ENCODE data around the gene BAIAP3. TPM values are rescaled to one million over a fixed set of nuclear protein-coding genes. Genes with fewer than 3 reads are reported as not detected.

BAIAP3 gene
- total and polyA plus RNA-seq, 2 of the 8 experiments (the other 6 are each of a cell fraction or from before 2014, with no cell fraction given): 2.9 to 6.8 TPM

DNA sequence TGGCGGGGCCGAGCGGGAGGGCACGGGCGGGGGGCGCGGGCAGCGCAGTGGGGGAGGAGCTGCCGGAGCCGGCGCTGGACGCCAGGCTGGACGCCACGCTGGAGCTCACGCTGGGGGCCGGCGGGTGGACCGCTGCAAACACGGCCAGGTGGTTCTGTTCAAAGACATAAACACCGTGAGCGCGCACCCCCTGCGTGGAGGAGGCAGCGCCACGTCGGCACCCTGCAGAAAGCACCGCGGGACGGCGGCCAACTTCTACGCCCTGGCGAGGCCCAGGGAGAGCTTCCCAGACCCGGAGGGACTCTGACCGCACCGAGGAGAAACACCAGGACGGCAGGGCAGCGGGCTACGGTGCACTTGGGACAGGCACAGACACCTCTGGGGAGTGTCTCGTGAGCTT, 51.8 kb downstream of the BAIAP3 start:
- Histone ChIP-seq H2BK15ac (ENCODE audit: low read length) (no peak overlapping the region), H4K8ac (ENCODE audit: extremely low read depth, insufficient read depth, low read length) (no peak overlapping the region), H3K4me2 (ENCODE audit: insufficient read depth in 1 of 2, low read depth in 2 of 2, low read length in 2 of 2) (no peak overlapping the region), H2AFZ (ENCODE audit: low read length) (no peak overlapping the region), H2BK20ac (ENCODE audit: low read length) (no peak overlapping the region), H3K36me3 (ENCODE audit: control insufficient read depth in 2 of 4, insufficient read depth in 4 of 4, low read length in 3 of 4) (peaks cover 0 to under 1% (median 0%) of the 10 kb centered on the region in 4 experiments; a peak in 3 of 8 replicates), H3K9ac (replicated peaks in 1 of 4; ENCODE audit: extremely low read depth in 1 of 4, low read depth in 3 of 4, low read length in 3 of 4) (no peak overlapping the region), H2BK12ac (ENCODE audit: low read depth, low read length) (no peak overlapping the region), H4K20me1 (replicated peaks in 1 of 2; ENCODE audit: control insufficient read depth in 1 of 2, insufficient read depth in 2 of 2, low read length in 2 of 2) (peaks cover 0 to 2% of the 10 kb centered on the region in 2 experiments), H2BK5ac (ENCODE audit: low read depth, low read length) (no peak overlapping the region), H3K27ac (ENCODE audit: low read depth, low read length) (no peak overlapping the region), H2BK120ac (replicated peaks; ENCODE audit: low read depth, low read length) (no peak overlapping the region), H3K4me1 (replicated peaks in 1 of 4; ENCODE audit: control insufficient read depth in 3 of 4, insufficient read depth in 4 of 4, low read length in 3 of 4) (peaks cover 0 to 1% (median under 1%) of the 10 kb centered on the region in 4 experiments; a peak in 4 of 7 replicates), H3K4me3 (ENCODE audit: extremely low read depth in 1 of 4, insufficient read depth in 2 of 4, low read depth in 3 of 4, low read length in 4 of 4) (no peak overlapping the region), H3K23me2 (ENCODE audit: low read depth, low read length) (no peaks in the 10 kb centered on the region), H3K79me1 (ENCODE audit: low read depth, low read length) (no peaks in the 10 kb centered on the region), H3K14ac (ENCODE audit: insufficient read length) (no peak overlapping the region), H4K91ac (replicated peaks; ENCODE audit: insufficient read length, low read length) (no peak overlapping the region), H3K23ac (ENCODE audit: insufficient read length) (no peak overlapping the region), H3K79me2 (ENCODE audit: control insufficient read depth in 1 of 2, insufficient read depth in 2 of 2, low read length in 2 of 2) (no peaks in the 10 kb centered on the region), H3K18ac (ENCODE audit: extremely low read depth, low read length) (no peak overlapping the region), H2AK5ac (ENCODE audit: low read depth, low read length) (no peak overlapping the region), H3K56ac (replicated peaks; ENCODE audit: insufficient read length, low read depth, low read length) (no peak overlapping the region), H3K9me3 (ENCODE audit: insufficient read depth in 2 of 2, low read depth in 1 of 2, low read length in 1 of 2) (no peaks in the 10 kb centered on the region), H4K5ac (ENCODE audit: insufficient read length, low read depth, low read length) (no peak overlapping the region), H3K27me3 (replicated peaks in 1 of 4; ENCODE audit: control insufficient read depth in 3 of 4, extremely low read depth in 1 of 4, insufficient read depth in 3 of 4, low read length in 3 of 4) (no peaks in the 10 kb centered on the region), H3K4ac (replicated peaks; ENCODE audit: insufficient read length, low read depth, low read length) (no peak overlapping the region)
- ChIA-PET CTCF (ENCODE audit: partially characterized antibody) (interaction anchor here (4.0 kb wide), 1 partner anchor 21 kb away, joined by 18 read pairs; no protein-coding TSS in a partner anchor), POLR2A (ENCODE audit: partially characterized antibody) (interaction anchor here (1.0 to 1.6 kb wide), 2 partner anchors 13 to 17 kb away, joined by 3 to 6 read pairs; no protein-coding TSS in a partner anchor)
- no peak for DNase-seq (ENCODE audit: low read depth in 1 of 2, low spot score in 2 of 2)
- no peak for FAIRE-seq
- WGBS, 2 experiments (ENCODE audit: extremely low coverage in 1 of 2, insufficient coverage in 1 of 2, insufficient read length in 1 of 2, insufficient replicate concordance in 2 of 2, low coverage in 1 of 2, low lambda C conversion rate in 2 of 2, missing lambda C conversion rate in 1 of 2): 89% methylated on average over 4 of the region's 39 CpGs; no CpG with 5 or more reads in 1 of the 2 experiments
- TF ChIP-seq RNF2 (IDR thresholded peaks at IDR 0.05; ENCODE audit: borderline replicate concordance, low read depth, low read length, missing control alignments, poor library complexity, severe bottlenecking): no peak
- TF ChIP-seq YY1 (IDR thresholded peaks at IDR 0.05; ENCODE audit: low read depth, low read length): no peak
- no peak for TF ChIP-seq TBP (IDR thresholded peaks at IDR 0.05; ENCODE audit: low read depth, low read length)
- no peak for TF ChIP-seq TEAD4 (IDR thresholded peaks at IDR 0.05; ENCODE audit: low read depth, low read length)
- TF ChIP-seq CBX8 (IDR thresholded peaks at IDR 0.05; ENCODE audit: borderline replicate concordance, low read depth, low read length): no peak
- TF ChIP-seq SIX5 (IDR thresholded peaks at IDR 0.05; ENCODE audit: low read depth, low read length): no peak
- TF ChIP-seq NANOG (IDR thresholded peaks at IDR 0.05; ENCODE audit: insufficient read depth, low read depth, low read length, poor library complexity, severe bottlenecking): no peak
- TF ChIP-seq, protein P1, sequence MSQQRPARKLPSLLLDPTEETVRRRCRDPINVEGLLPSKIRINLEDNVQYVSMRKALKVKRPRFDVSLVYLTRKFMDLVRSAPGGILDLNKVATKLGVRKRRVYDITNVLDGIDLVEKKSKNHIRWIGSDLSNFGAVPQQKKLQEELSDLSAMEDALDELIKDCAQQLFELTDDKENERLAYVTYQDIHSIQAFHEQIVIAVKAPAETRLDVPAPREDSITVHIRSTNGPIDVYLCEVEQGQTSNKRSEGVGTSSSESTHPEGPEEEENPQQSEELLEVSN (IDR thresholded peaks at IDR 0.05): no peak
- TF ChIP-seq, protein P2, sequence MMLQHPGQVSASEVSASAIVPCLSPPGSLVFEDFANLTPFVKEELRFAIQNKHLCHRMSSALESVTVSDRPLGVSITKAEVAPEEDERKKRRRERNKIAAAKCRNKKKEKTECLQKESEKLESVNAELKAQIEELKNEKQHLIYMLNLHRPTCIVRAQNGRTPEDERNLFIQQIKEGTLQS (IDR thresholded peaks at IDR 0.05; ENCODE audit: insufficient read depth, low read depth, low read length): no peak
- TF ChIP-seq POLR2A (IDR thresholded peaks at IDR 0.05; ENCODE audit: control extremely low read depth in 1 of 2, low read depth in 2 of 2, low read length in 2 of 2): no peak
- no peak for TF ChIP-seq HDAC2 (IDR thresholded peaks at IDR 0.05; ENCODE audit: borderline replicate concordance in 1 of 2, low read depth in 2 of 2, low read length in 2 of 2)
